Mesenchymal stem cell (in vitro differentiated cells and primary cell): Measurements from ENCODE around the gene GABBR2.

Experiments
- DNase-seq: peaks from one replicate; pipeline ENCODE4 v3.0.0-alpha.2; 2013
- H2AFZ ChIP-seq: one replicate; pipeline ENCODE4 v1.6.1; 2013; ENCODE audit warnings: low read depth, mild to moderate bottlenecking, control low read depth, inconsistent platforms, low read length, moderate library complexity
- H2AK5ac ChIP-seq: 2 replicates; pipeline ENCODE4 v1.6.1; 2013; ENCODE audit warnings: low read length, moderate library complexity, mild to moderate bottlenecking, inconsistent platforms; ENCODE audit not compliant: severe bottlenecking
- H2BK120ac ChIP-seq: one replicate; pipeline ENCODE4 v1.6.1; 2013; ENCODE audit warnings: low read depth, mild to moderate bottlenecking, inconsistent platforms, low read length, moderate library complexity
- H2BK12ac ChIP-seq, 2 experiments: one replicate each; pipeline ENCODE4 v1.6.1; 2013; ENCODE audit warnings: inconsistent platforms in 2 of 2, low read length in 2 of 2, mild to moderate bottlenecking in 2 of 2, moderate library complexity in 2 of 2, control low read depth in 1 of 2
- H2BK15ac ChIP-seq: one replicate; pipeline ENCODE4 v1.6.1; 2013; ENCODE audit warnings: mild to moderate bottlenecking, low read depth, inconsistent platforms; ENCODE audit not compliant: poor library complexity, severe bottlenecking
- H2BK5ac ChIP-seq: 2 replicates; pipeline ENCODE4 v1.6.1; 2013; ENCODE audit warnings: low read depth, mild to moderate bottlenecking, low read length, control low read depth, inconsistent platforms; ENCODE audit not compliant: poor library complexity, severe bottlenecking
- H3K14ac ChIP-seq, 2 experiments: one replicate each; pipeline ENCODE4 v1.6.1; 2013; ENCODE audit warnings: inconsistent platforms in 2 of 2, low read length in 2 of 2, control low read depth in 1 of 2, mild to moderate bottlenecking in 1 of 2, moderate library complexity in 1 of 2
- H3K18ac ChIP-seq, 2 experiments: one replicate each; pipeline ENCODE4 v1.6.1; 2013; ENCODE audit warnings: inconsistent platforms in 2 of 2, low read length in 2 of 2, control low read depth in 1 of 2, low read depth in 1 of 2, mild to moderate bottlenecking in 1 of 2
- H3K23ac ChIP-seq, 2 experiments: one replicate each; pipeline ENCODE4 v1.6.1; 2013; ENCODE audit warnings: inconsistent platforms in 2 of 2, low read length in 2 of 2, mild to moderate bottlenecking in 2 of 2, moderate library complexity in 2 of 2, control low read depth in 1 of 2
- H3K27ac ChIP-seq: 2 replicates; pipeline ENCODE4 v1.5.1; 2013; ENCODE audit warnings: mild to moderate bottlenecking, moderate library complexity, low read length, control low read depth, inconsistent platforms; ENCODE audit not compliant: poor library complexity, severe bottlenecking
- H3K27me3 ChIP-seq, 2 experiments: 2 replicates each; pipeline versions ENCODE4 v1.6.1 to v1.7.0; 2013; ENCODE audit warnings: low read length in 2 of 2, mild to moderate bottlenecking in 2 of 2, moderate library complexity in 2 of 2, control low read depth in 1 of 2, inconsistent platforms in 1 of 2; ENCODE audit not compliant: control insufficient read depth in 1 of 2, insufficient read depth in 1 of 2
- H3K36me3 ChIP-seq, 2 experiments: 2 replicates each; pipeline versions ENCODE4 v1.6.1 to v1.7.0; 2013; ENCODE audit warnings: low read length in 2 of 2, control low read depth in 1 of 2, inconsistent platforms in 1 of 2, low read depth in 1 of 2, mild to moderate bottlenecking in 1 of 2; ENCODE audit not compliant: insufficient read depth in 2 of 2, control insufficient read depth in 1 of 2
- H3K4ac ChIP-seq, 2 experiments: one replicate each; pipeline ENCODE4 v1.6.1; 2013; ENCODE audit warnings: inconsistent platforms in 2 of 2, low read length in 2 of 2, mild to moderate bottlenecking in 2 of 2, moderate library complexity in 2 of 2, control low read depth in 1 of 2, low read depth in 1 of 2
- H3K4me1 ChIP-seq: 2 replicates; pipeline ENCODE4 v1.6.1; 2013; ENCODE audit warnings: low read depth, low read length, control low read depth; ENCODE audit not compliant: control insufficient read depth, insufficient read depth
- H3K4me2 ChIP-seq: 2 replicates; pipeline ENCODE4 v1.6.1; 2013; ENCODE audit warnings: low read length, mild to moderate bottlenecking, inconsistent platforms; ENCODE audit not compliant: poor library complexity, severe bottlenecking
- H3K4me3 ChIP-seq, 2 experiments: 2 replicates each; pipeline versions ENCODE4 v1.5.1 to v1.7.0; 2013; ENCODE audit warnings: low read length in 2 of 2, mild to moderate bottlenecking in 2 of 2, control low read depth in 1 of 2, low read depth in 1 of 2; ENCODE audit not compliant: insufficient read depth in 1 of 2
- H3K79me1 ChIP-seq: replicated peaks from 2 replicates; pipeline ENCODE4 v1.6.1; 2013; ENCODE audit warnings: mild to moderate bottlenecking, control low read depth, low read length, inconsistent platforms; ENCODE audit not compliant: poor library complexity, severe bottlenecking
- H3K9ac ChIP-seq: 2 replicates; pipeline ENCODE4 v1.7.0; 2013; ENCODE audit warnings: mild to moderate bottlenecking, low read length, moderate library complexity
- H3K9me3 ChIP-seq: 2 replicates; pipeline ENCODE4 v1.7.0; 2013; ENCODE audit warnings: mild to moderate bottlenecking, low read length; ENCODE audit not compliant: control insufficient read depth
- H4K8ac ChIP-seq: one replicate; pipeline ENCODE4 v1.6.1; 2013; ENCODE audit warnings: inconsistent platforms, mild to moderate bottlenecking, low read length, moderate library complexity
- H4K91ac ChIP-seq: one replicate; pipeline ENCODE4 v1.6.1; 2013; ENCODE audit warnings: mild to moderate bottlenecking, low read length, inconsistent platforms
- WGBS: methylation state at CpG from one replicate; pipeline ENCODE4 v1.1.7; 2013; ENCODE audit warnings: mixed read lengths; 5-methylcytosine and 5-hydroxymethylcytosine counted together

GABBR2 gene

GRCh38 chr9:98438666-98439065 lies 270.1 kb downstream of the GABBR2 start:
- Histone ChIP-seq H3K18ac (no peak overlapping the region), H3K23ac (no peak overlapping the region), H3K4me2 (no peak overlapping the region), H2BK12ac (no peak overlapping the region), H3K79me1 (no peaks in the 10 kb centered on the region), H4K91ac (no peak overlapping the region), H3K4me3 (no peak overlapping the region), H3K36me3 (no peaks in the 10 kb centered on the region), H2AK5ac (no peak overlapping the region), H3K4ac (no peak overlapping the region), H4K8ac (no peak overlapping the region), H2BK120ac (no peak overlapping the region), H3K27me3 (peaks cover 16 to 29% of the 10 kb centered on the region in 2 experiments), H2BK15ac (no peak overlapping the region), H2BK5ac (no peak overlapping the region), H3K9ac (no peak overlapping the region), H3K14ac (no peak overlapping the region), H2AFZ (no peak overlapping the region), H3K9me3 (no peaks in the 10 kb centered on the region), H3K27ac (no peak overlapping the region), H3K4me1 (no peaks in the 10 kb centered on the region)
- DNase-seq, result no peak
- WGBS, result 92% methylated on average over 3 of the region's 3 CpGs

DNA sequence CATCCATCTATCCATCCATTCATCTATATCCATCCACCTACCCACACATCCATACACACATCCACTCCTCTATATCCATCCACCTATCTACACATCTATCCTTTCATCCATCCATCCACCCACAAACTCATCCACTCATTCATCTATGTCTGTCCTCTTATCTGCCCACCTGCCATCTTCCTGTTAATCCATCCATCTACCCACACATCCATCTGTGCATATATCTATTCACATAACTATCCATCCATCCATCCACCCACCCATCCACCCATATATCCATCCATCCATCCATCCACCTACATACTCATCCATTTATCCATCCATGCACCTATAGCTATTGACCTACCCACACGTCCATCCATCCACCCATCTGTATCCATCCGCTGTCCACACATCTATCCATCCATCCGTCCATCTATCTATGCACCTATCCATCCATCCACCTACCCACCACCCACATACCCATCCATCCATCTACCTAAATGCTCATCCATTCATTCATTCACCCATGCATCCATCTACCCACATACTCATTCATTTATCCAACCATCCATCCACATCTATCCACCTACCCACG lies 271.2 kb downstream of the GABBR2 start:
- Histone ChIP-seq H3K9me3 (no peaks in the 10 kb centered on the region), H3K4me2 (no peak overlapping the region), H3K4me3 (no peak overlapping the region), H3K27me3 (peaks cover 11 to 24% of the 10 kb centered on the region in 2 experiments), H2BK120ac (no peak overlapping the region), H3K18ac (no peak overlapping the region), H3K4me1 (no peaks in the 10 kb centered on the region), H3K27ac (no peak overlapping the region), H2BK12ac (no peak overlapping the region), H2BK5ac (no peak overlapping the region), H3K4ac (no peak overlapping the region), H3K14ac (no peak overlapping the region), H3K79me1 (no peaks in the 10 kb centered on the region), H4K91ac (no peak overlapping the region), H2AFZ (no peak overlapping the region), H3K9ac (no peak overlapping the region), H2BK15ac (no peak overlapping the region), H3K23ac (no peak overlapping the region), H4K8ac (no peak overlapping the region), H2AK5ac (no peak overlapping the region), H3K36me3 (no peaks in the 10 kb centered on the region)
- no peak for DNase-seq
- WGBS, result 83% methylated on average over 4 of the region's 4 CpGs

DNA sequence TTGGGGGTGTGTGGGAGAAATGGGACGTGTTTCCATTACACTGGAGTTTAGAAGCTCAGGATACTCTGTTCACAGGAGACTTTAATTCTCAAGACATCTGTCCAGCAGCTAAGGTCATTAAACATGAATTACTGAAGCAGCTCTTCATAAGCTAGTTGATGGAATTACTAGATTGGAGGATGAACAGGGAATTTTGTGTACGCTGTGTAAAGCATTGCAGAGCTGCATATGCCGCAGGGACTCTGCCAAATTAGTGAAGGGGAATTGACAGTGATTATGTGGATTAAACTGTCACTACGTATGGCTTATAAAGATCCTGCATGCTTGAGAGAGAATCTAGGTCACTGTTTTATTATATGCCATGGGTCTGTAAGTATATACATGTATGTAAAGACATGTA lies 275.8 kb downstream of the GABBR2 start:
- no peak overlapping the region for H4K8ac ChIP-seq
- H2BK15ac ChIP-seq, result no peak overlapping the region
- no peaks in the 10 kb centered on the region for H3K9me3 ChIP-seq
- H2BK5ac ChIP-seq, result no peak overlapping the region
- no peak overlapping the region for H2AK5ac ChIP-seq
- H3K4me2 ChIP-seq, result no peak overlapping the region
- H2BK12ac ChIP-seq, result no peak overlapping the region
- H3K4ac ChIP-seq, result no peak overlapping the region
- H3K79me1 ChIP-seq, result no peaks in the 10 kb centered on the region
- H2AFZ ChIP-seq, result no peak overlapping the region
- 85% methylated on average over 3 of the region's 4 CpGs for WGBS
- H3K18ac ChIP-seq, result no peak overlapping the region
- no peak overlapping the region for H3K9ac ChIP-seq
- no peak overlapping the region for H3K14ac ChIP-seq
- H3K36me3 ChIP-seq, result no peaks in the 10 kb centered on the region
- H3K4me3 ChIP-seq, result no peak overlapping the region
- no peak overlapping the region for H2BK120ac ChIP-seq
- no peak overlapping the region for H3K23ac ChIP-seq
- DNase-seq, result no peak
- H3K4me1 ChIP-seq, result peaks cover 2% of the 10 kb centered on the region
- peaks cover 12 to 16% of the 10 kb centered on the region in 2 experiments for H3K27me3 ChIP-seq
- H3K27ac ChIP-seq, result no peak overlapping the region
- H4K91ac ChIP-seq, result no peak overlapping the region

DNA sequence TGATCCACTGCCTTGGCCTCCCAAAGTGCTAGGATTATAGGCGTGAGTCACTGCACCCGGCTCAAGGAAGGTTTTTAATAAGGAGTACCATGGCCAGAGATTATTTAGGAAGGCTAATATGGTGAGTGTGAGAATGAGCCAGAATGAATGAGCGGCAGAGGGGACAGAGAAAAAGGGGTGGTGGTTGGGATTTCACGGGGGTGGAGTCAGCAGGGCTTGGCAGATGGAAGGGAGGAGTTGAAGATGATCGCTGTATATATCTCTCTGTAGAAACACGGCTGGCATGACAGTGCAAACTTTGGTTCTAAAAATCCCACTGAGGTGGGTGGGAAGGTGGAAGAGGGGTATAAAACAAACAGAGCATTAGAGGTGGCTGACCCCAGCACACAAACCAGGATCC lies 276.6 kb downstream of the GABBR2 start:
- no peak overlapping the region for H4K91ac ChIP-seq
- H3K36me3 ChIP-seq, result no peaks in the 10 kb centered on the region
- no peak overlapping the region for H3K4me3 ChIP-seq
- H3K4ac ChIP-seq, result no peak overlapping the region
- H3K9ac ChIP-seq, result no peak overlapping the region
- WGBS, result 81% methylated on average over 6 of the region's 6 CpGs
- H3K79me1 ChIP-seq, result no peaks in the 10 kb centered on the region
- H3K9me3 ChIP-seq, result no peaks in the 10 kb centered on the region
- no peak overlapping the region for H3K18ac ChIP-seq
- H2AFZ ChIP-seq, result no peak overlapping the region
- H2BK120ac ChIP-seq, result no peak overlapping the region
- H3K14ac ChIP-seq, result no peak overlapping the region
- H3K4me1 ChIP-seq, result peaks cover 2% of the 10 kb centered on the region
- H4K8ac ChIP-seq, result no peak overlapping the region
- no peak overlapping the region for H3K27ac ChIP-seq
- peaks cover 12 to 16% of the 10 kb centered on the region in 2 experiments for H3K27me3 ChIP-seq
- no peak overlapping the region for H3K4me2 ChIP-seq
- H2BK15ac ChIP-seq, result no peak overlapping the region
- DNase-seq, result no peak
- H2AK5ac ChIP-seq, result no peak overlapping the region
- H2BK12ac ChIP-seq, result no peak overlapping the region
- H3K23ac ChIP-seq, result no peak overlapping the region
- H2BK5ac ChIP-seq, result no peak overlapping the region
